ENCODE data around the gene NAT9. TPM values are rescaled to one million over a fixed set of nuclear protein-coding genes. Genes with fewer than 3 reads are reported as not detected.

The NAT9 gene
- total and polyA plus RNA-seq, 7 experiments from 2014 or later: 16.8 to 78.8 (median 53.9) TPM

DNA sequence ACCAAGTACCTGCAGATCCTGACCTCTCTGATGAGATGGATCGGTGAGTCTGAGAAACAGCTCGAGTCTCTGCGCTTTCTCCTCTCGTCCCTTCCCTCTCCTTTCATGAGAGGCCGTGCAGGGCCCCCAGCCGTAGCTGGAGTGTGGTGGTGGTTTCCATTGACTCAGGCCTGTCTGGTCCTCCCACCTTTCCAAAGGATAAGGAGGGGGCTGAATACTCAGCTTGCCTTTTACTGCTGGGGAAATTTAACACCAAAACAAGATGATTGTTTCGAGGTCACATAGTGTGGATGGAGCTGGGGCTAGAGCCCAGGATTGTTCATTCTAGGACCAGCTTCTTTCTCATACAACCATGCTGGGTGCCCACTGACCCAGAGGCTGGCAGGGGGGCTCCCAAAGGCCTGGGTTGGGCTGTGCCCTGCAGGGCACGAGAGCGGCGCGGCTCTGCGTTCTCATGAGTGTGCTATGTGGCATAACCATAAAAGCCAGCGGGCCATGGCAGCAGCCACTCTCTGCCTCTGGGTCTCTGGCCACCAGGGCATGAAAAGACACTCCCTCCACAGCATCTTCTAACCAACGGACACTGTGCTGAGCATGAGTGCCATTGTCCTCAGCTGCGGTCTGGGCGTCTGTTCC is 43.8 kb upstream of the NAT9 start:
- peaks cover 0 to 1% (median 0%) of the 10 kb centered on the region in 11 donors for H3K9me3 Mint-ChIP-seq
- H3K4me1 Mint-ChIP-seq: peaks cover 0 to 12% (median 0%) of the 10 kb centered on the region in 7 donors
- H3K36me3 ChIP-seq (ENCODE audit: control insufficient read depth in 2 of 3, insufficient read depth in 3 of 3, low read length in 3 of 3): peaks cover 0 to 75% (median 3%) of the 10 kb centered on the region in 3 experiments
- H3K27ac ChIP-seq (ENCODE audit: low read depth, low read length): no peak overlapping the region
- H3K27me3 Mint-ChIP-seq: no peaks in the 10 kb centered on the region
- DNase-seq: no peak
- CTCF ChIA-PET: interaction anchor here (0.6 kb wide), 1 partner anchor 11 kb away, joined by 3 read pairs; no protein-coding TSS in a partner anchor
- intact Hi-C loops (cut with micrococcal nuclease): no loop called here
- POLR2A ChIA-PET: no interaction called here
- peaks cover 2 to 67% (median 13%) of the 10 kb centered on the region in 5 donors for H3K36me3 Mint-ChIP-seq
- H3K4me3 ChIP-seq (ENCODE audit: low read length): no peak overlapping the region
- H3K27ac Mint-ChIP-seq: no peak overlapping the region
- no peak overlapping the region for H3K4me3 Mint-ChIP-seq
- no peak for ATAC-seq
- no peaks in the 10 kb centered on the region for H3K27me3 ChIP-seq (ENCODE audit: control insufficient read depth in 2 of 2, insufficient read depth in 2 of 2, low read length in 2 of 2)
- H3K4me1 ChIP-seq (ENCODE audit: control insufficient read depth in 2 of 2, insufficient read depth in 2 of 2, low read length in 2 of 2): no peaks in the 10 kb centered on the region
- H3K9me3 ChIP-seq (ENCODE audit: control insufficient read depth in 2 of 3, low read length in 3 of 3): no peaks in the 10 kb centered on the region

- peaks cover 4 to 70% (median 18%) of the 10 kb centered on the region in 5 donors for H3K36me3 Mint-ChIP-seq
- intact Hi-C loops (cut with micrococcal nuclease): no loop called here
- no peak overlapping the region for H3K4me3 ChIP-seq (ENCODE audit: low read length)
- H3K4me3 Mint-ChIP-seq: no peak overlapping the region
- ChIA-PET POLR2A (no interaction called here), CTCF (no interaction called here)
- H3K27me3 ChIP-seq (ENCODE audit: control insufficient read depth in 2 of 2, insufficient read depth in 2 of 2, low read length in 2 of 2): no peaks in the 10 kb centered on the region
- H3K9me3 ChIP-seq (ENCODE audit: control insufficient read depth in 2 of 3, low read length in 3 of 3): no peaks in the 10 kb centered on the region
- ATAC-seq (no peak), DNase-seq (no peak)
- H3K36me3 ChIP-seq (ENCODE audit: control insufficient read depth in 2 of 3, insufficient read depth in 3 of 3, low read length in 3 of 3): peaks cover 0 to 62% (median 3%) of the 10 kb centered on the region in 3 experiments
- H3K4me1 ChIP-seq (ENCODE audit: control insufficient read depth in 2 of 2, insufficient read depth in 2 of 2, low read length in 2 of 2): no peaks in the 10 kb centered on the region
- H3K27me3 Mint-ChIP-seq: no peaks in the 10 kb centered on the region
- H3K27ac Mint-ChIP-seq: no peak overlapping the region
- peaks cover 0 to 1% (median 0%) of the 10 kb centered on the region in 11 donors for H3K9me3 Mint-ChIP-seq
- H3K4me1 Mint-ChIP-seq: peaks cover 0 to 13% (median 0%) of the 10 kb centered on the region in 7 donors
- H3K27ac ChIP-seq (ENCODE audit: low read depth, low read length): no peak overlapping the region
Measured at GRCh38 chr17:74818291-74818938, 42.3 kb upstream of the NAT9 start.

DNA sequence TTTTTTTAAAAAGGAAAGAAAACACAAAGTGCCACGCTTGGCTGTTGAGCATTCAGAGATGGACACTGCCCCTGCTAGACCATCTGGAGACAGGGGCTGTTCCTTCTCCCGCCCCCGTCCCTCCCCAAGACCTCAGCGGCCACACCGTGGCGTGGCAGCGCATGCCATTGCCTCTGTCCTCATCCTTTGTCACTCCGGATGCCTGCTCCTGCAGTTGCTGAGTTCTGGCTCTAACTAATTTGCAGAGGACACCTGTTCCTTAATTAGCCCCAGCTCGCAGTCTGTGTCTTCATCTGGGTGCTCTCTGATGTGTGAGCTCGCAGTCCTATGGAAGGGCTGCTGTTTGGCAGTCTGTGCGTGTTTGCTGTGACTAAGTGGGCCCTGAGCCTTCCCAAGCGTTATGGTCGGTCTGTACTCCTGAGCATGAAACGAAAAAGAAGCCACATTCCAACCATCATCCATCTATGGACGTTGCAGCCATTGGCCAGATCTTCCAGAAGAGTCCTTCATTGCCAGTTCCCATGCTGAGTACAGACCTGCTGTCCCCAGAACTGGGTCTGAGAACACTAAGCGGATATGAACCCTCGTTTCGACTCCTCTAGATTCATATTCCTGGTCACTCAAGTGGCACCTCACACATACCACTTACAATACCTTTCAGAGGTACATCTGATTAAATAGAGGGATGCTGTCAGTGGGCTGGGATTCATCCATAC is 40.9 kb upstream of the NAT9 start:
- Mint-ChIP-seq H3K36me3 (peaks cover 4 to 73% (median 18%) of the 10 kb centered on the region in 5 donors), H3K9me3 (peaks cover 0 to 1% (median 0%) of the 10 kb centered on the region in 11 donors), H3K4me1 (peaks cover 0 to 13% (median 0%) of the 10 kb centered on the region in 7 donors), H3K27me3 (no peaks in the 10 kb centered on the region), H3K27ac (no peak overlapping the region), H3K4me3 (no peak overlapping the region)
- ATAC-seq (no peak), DNase-seq (no peak)
- no peak overlapping the region for H3K4me3 ChIP-seq (ENCODE audit: low read length)
- no peaks in the 10 kb centered on the region for H3K27me3 ChIP-seq (ENCODE audit: control insufficient read depth in 2 of 2, insufficient read depth in 2 of 2, low read length in 2 of 2)
- ChIA-PET POLR2A (no interaction called here), CTCF (no interaction called here)
- no peaks in the 10 kb centered on the region for H3K4me1 ChIP-seq (ENCODE audit: control insufficient read depth in 2 of 2, insufficient read depth in 2 of 2, low read length in 2 of 2)
- no peaks in the 10 kb centered on the region for H3K9me3 ChIP-seq (ENCODE audit: control insufficient read depth in 2 of 3, low read length in 3 of 3)
- intact Hi-C loops (cut with micrococcal nuclease): no loop called here
- no peak overlapping the region for H3K27ac ChIP-seq (ENCODE audit: low read depth, low read length)
- peaks cover 0 to 66% (median 3%) of the 10 kb centered on the region in 3 experiments for H3K36me3 ChIP-seq (ENCODE audit: control insufficient read depth in 2 of 3, insufficient read depth in 3 of 3, low read length in 3 of 3)

DNA sequence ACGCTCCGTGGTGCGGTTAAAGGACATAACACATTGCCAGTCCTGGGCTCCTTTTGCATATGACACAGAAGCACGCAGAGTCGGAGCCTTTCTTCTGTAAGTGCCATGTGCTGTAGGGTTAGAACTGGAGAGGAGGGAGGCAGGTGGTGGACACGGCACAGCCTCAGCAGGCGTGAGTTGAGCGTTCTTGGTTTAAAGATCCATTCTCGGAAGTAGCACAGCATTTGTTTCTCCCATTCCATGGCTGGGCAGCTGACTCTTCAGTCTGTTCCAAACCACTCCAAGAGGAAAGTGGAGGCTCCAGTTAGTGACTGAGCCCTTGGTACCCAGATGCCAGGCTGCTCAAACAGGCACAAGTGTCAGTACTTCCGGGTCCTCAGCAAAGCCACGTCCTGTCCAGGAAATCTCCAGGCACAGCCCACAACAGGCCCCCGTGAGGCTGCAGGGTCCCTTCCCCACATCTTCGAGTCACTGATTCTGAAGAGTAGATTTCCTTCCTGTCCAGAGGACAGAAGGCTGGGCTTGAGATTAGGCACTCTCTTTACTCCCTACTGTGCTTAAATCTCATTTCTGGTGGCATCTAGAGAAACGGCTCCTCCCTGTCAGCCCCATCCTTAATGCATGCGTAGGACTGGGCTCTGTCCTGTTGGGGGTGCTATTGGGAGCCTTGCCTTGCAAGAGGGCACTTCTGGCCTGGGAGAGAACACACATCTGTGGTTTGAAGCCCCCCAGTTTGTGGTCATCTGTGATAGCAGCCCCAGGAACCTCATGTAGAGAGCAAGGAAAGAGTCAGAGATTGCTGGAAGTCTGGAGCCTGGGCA is 39.6 kb upstream of the NAT9 start:
- DNase-seq: no peak
- no peak overlapping the region for H3K4me3 Mint-ChIP-seq
- peaks cover 4 to 71% (median 20%) of the 10 kb centered on the region in 5 donors for H3K36me3 Mint-ChIP-seq
- ATAC-seq: no peak
- H3K9me3 ChIP-seq (ENCODE audit: control insufficient read depth in 2 of 3, low read length in 3 of 3): no peaks in the 10 kb centered on the region
- H3K4me1 Mint-ChIP-seq: peaks cover 0 to 13% (median 0%) of the 10 kb centered on the region in 7 donors
- POLR2A ChIA-PET: no interaction called here
- H3K27me3 ChIP-seq (ENCODE audit: control insufficient read depth in 2 of 2, insufficient read depth in 2 of 2, low read length in 2 of 2): no peaks in the 10 kb centered on the region
- CTCF ChIA-PET: no interaction called here
- no peak overlapping the region for H3K4me3 ChIP-seq (ENCODE audit: low read length)
- no peak overlapping the region for H3K27ac ChIP-seq (ENCODE audit: low read depth, low read length)
- no peaks in the 10 kb centered on the region for H3K27me3 Mint-ChIP-seq
- H3K27ac Mint-ChIP-seq: peak overlapping the region in 1 of 9 donors; percentile 29
- H3K36me3 ChIP-seq (ENCODE audit: control insufficient read depth in 2 of 3, insufficient read depth in 3 of 3, low read length in 3 of 3): peaks cover 0 to 58% (median 3%) of the 10 kb centered on the region in 3 experiments
- intact Hi-C loops (cut with micrococcal nuclease): no loop called here
- no peaks in the 10 kb centered on the region for H3K4me1 ChIP-seq (ENCODE audit: control insufficient read depth in 2 of 2, insufficient read depth in 2 of 2, low read length in 2 of 2)
- peaks cover 0 to 1% (median 0%) of the 10 kb centered on the region in 11 donors for H3K9me3 Mint-ChIP-seq

DNA sequence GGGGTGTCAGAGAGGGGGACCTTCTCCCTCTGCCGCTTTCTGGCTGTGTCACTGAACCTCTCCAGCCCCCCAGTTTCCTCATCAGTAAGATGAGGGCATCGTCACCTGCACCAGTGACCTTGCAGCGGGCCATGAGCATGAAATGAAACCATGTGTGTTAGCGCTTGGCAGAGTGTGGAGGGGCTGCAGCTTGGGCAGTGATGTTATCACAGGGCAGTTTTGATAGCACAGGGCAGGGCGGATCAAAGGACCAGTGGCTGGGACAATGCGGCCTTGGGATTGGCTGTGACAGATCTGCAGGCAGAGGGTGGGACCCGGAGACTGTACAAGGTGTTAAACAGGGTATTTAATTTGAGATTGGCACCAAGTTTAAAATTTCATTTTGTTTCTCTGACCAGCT is 38.9 kb upstream of the NAT9 start:
- DNase-seq: no peak
- H3K4me1 ChIP-seq (ENCODE audit: control insufficient read depth in 2 of 2, insufficient read depth in 2 of 2, low read length in 2 of 2): no peaks in the 10 kb centered on the region
- POLR2A ChIA-PET: no interaction called here
- ATAC-seq: no peak
- intact Hi-C loops (cut with micrococcal nuclease): no loop called here
- no peak overlapping the region for H3K27ac ChIP-seq (ENCODE audit: low read depth, low read length)
- no peaks in the 10 kb centered on the region for H3K27me3 ChIP-seq (ENCODE audit: control insufficient read depth in 2 of 2, insufficient read depth in 2 of 2, low read length in 2 of 2)
- H3K4me1 Mint-ChIP-seq: peaks cover 0 to 13% (median 0%) of the 10 kb centered on the region in 7 donors
- no peaks in the 10 kb centered on the region for H3K9me3 ChIP-seq (ENCODE audit: control insufficient read depth in 2 of 3, low read length in 3 of 3)
- CTCF ChIA-PET: no interaction called here
- H3K4me3 ChIP-seq (ENCODE audit: low read length): no peak overlapping the region
- no peaks in the 10 kb centered on the region for H3K27me3 Mint-ChIP-seq
- H3K27ac Mint-ChIP-seq: no peak overlapping the region
- H3K9me3 Mint-ChIP-seq: peaks cover 0 to 1% (median 0%) of the 10 kb centered on the region in 11 donors
- H3K4me3 Mint-ChIP-seq: no peak overlapping the region
- H3K36me3 Mint-ChIP-seq: peaks cover 4 to 69% (median 21%) of the 10 kb centered on the region in 5 donors
- H3K36me3 ChIP-seq (ENCODE audit: control insufficient read depth in 2 of 3, insufficient read depth in 3 of 3, low read length in 3 of 3): peaks cover 0 to 58% (median 3%) of the 10 kb centered on the region in 3 experiments

DNA sequence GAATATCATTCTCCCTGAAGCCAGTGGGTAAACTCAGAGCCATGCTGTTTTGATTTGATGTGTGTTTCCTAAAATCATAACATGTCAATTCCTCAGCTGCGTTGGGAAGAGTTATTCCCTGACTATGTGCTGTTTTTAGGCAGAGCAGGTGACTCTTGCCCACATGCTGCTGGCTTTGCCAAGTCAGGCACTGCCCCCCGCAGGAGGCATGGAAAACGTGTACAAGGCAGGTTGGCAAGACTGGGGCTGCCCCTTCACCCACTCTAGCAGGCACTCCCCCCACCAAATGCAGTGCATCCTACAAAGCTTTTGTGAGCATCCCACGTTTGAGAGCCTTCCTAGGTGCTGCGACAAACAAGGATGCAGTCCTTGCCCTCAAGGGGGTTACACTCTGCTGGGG is 38.3 kb upstream of the NAT9 start:
- H3K4me3 Mint-ChIP-seq: no peak overlapping the region
- H3K36me3 Mint-ChIP-seq: peaks cover 4 to 70% (median 22%) of the 10 kb centered on the region in 5 donors
- no peaks in the 10 kb centered on the region for H3K27me3 ChIP-seq (ENCODE audit: control insufficient read depth in 2 of 2, insufficient read depth in 2 of 2, low read length in 2 of 2)
- H3K27ac ChIP-seq (ENCODE audit: low read depth, low read length): no peak overlapping the region
- no peaks in the 10 kb centered on the region for H3K27me3 Mint-ChIP-seq
- no peak overlapping the region for H3K27ac Mint-ChIP-seq
- no peaks in the 10 kb centered on the region for H3K9me3 ChIP-seq (ENCODE audit: control insufficient read depth in 2 of 3, low read length in 3 of 3)
- ATAC-seq (no peak), DNase-seq (peak in 2 of 9 donors; percentile 7 to 9)
- H3K4me1 Mint-ChIP-seq: peaks cover 0 to 16% (median 0%) of the 10 kb centered on the region in 7 donors
- H3K4me3 ChIP-seq (ENCODE audit: low read length): no peak overlapping the region
- ChIA-PET POLR2A (no interaction called here), CTCF (interaction anchor here (1.0 kb wide), 1 partner anchor 157 kb away, joined by 4 read pairs; no protein-coding TSS in a partner anchor)
- H3K36me3 ChIP-seq (ENCODE audit: control insufficient read depth in 2 of 3, insufficient read depth in 3 of 3, low read length in 3 of 3): peaks cover 0 to 56% (median 0%) of the 10 kb centered on the region in 3 experiments
- intact Hi-C loops (cut with micrococcal nuclease): loop anchor here in 1 of 2 donors (1.0 kb wide), 1 partner anchor 157 kb away; no protein-coding TSS in a partner anchor
- peaks cover 0 to 1% (median 0%) of the 10 kb centered on the region in 11 donors for H3K9me3 Mint-ChIP-seq
- no peaks in the 10 kb centered on the region for H3K4me1 ChIP-seq (ENCODE audit: control insufficient read depth in 2 of 2, insufficient read depth in 2 of 2, low read length in 2 of 2)
